AG04449 (cell line): ENCODE results near the gene MICAL3.

Experiments used
- CTCF ChIA-PET: fragments of 350-600 bp; formaldehyde crosslinking; extraction: SDS; loops from one replicate; lab custom pipeline; 2021; ENCODE audit warnings: antibody characterized with exemption; lab: Yijun Ruan, JAX
- POLR2A ChIA-PET: fragments of 400-600, 350-600 bp; formaldehyde crosslinking; extraction: SDS; loops from one replicate; lab custom pipeline; 2020; ENCODE audit warnings: antibody characterized with exemption, inconsistent platforms; lab: Yijun Ruan, JAX
- DNase-seq: peaks from one replicate; pipeline ENCODE4 v3.0.0-alpha.2; 2010; ENCODE audit warnings: low read depth, low spot score
- H3K4me3 ChIP-seq: 2 replicates; pipeline ENCODE4 v1.5.1; 2011; ENCODE audit warnings: low read depth, mild to moderate bottlenecking, control low read depth, low read length
- CTCF ChIP-seq: IDR thresholded peaks from one replicate; pipeline ENCODE4 v1.5.1; 2011; ENCODE audit warnings: mild to moderate bottlenecking, moderate library complexity, low read length, control low read depth, inconsistent platforms; ENCODE audit not compliant: insufficient read depth; ENCODE audit errors: missing control alignments

Gene MICAL3

DNA sequence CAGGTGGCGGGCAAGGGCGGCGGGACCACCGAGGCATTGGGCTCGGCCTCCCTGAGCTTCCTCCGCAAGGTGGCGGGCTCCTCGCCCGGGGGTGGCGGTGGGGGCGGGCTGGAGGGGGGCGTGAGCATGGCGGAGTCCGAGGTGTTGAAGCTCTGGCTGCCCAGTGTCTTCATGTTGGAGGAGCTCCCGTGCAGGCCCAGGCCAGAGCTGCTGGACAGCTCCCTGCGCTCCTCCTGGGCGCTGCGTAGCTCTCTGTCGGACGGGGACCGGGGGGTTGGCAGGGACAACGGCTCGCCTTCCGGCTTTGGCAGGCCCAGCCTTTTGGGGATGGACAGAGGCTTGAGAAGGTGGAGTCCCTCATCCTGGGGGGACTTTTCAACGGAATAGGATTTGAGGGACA lies 206.2 kb downstream of the MICAL3 start:
- TF ChIP-seq CTCF = no peak
- DNase-seq = no peak
- no peak overlapping the region for H3K4me3 ChIP-seq
- CTCF ChIA-PET = interaction anchor here (0.8 to 5.6 kb wide), 2 partner anchors 12 to 259 kb away, joined by 3 to 37 read pairs; no protein-coding TSS in a partner anchor
- POLR2A ChIA-PET = no interaction called here

DNA sequence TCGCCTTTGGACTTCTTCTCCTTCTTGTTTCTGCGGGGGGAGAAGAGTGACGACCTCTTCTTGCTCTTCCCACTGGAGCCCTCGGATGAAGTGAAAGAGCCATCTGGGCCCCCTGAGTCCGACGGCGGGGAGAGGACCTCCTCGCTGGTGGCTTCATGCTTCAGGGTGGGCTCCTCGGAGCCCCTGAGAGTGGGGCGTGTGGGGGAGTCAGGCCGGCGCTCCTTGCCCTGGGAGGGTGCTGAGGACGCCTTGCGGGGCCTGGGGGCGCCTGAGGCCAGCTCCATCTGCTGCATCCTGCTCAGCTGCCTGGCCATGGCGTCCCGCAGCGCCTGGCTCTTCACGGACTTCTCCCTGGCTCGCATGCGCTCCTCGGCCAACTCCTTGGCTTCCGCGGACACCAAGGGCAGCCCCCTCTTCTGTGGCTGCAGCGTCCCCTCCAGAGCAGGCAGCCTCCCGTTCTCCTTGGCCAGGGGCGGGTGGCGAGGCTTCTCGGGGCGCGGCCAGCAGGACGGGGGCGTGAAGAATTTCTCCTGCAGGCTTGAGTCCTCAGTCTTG lies 206.8 kb downstream of the MICAL3 start:
- H3K4me3 ChIP-seq = no peak overlapping the region
- POLR2A ChIA-PET = no interaction called here
- no peak for DNase-seq
- CTCF ChIA-PET = interaction anchor here (1.2 to 5.6 kb wide), 2 partner anchors 13 to 258 kb away, joined by 4 to 37 read pairs; no protein-coding TSS in a partner anchor
- no peak for TF ChIP-seq CTCF

GRCh38 chr22:17817079-17817478 lies 207.3 kb downstream of the MICAL3 start:
- POLR2A ChIA-PET = no interaction called here
- H3K4me3 ChIP-seq = no peak overlapping the region
- TF ChIP-seq CTCF = no peak
- DNase-seq = no peak
- CTCF ChIA-PET = interaction anchor here (1.2 to 1.7 kb wide), 3 partner anchors 14 to 259 kb away, joined by 4 to 7 read pairs (median 4); no protein-coding TSS in a partner anchor

- H3K4me3 ChIP-seq = no peak overlapping the region
- ChIA-PET POLR2A (no interaction called here), CTCF (interaction anchor here (1.2 to 1.7 kb wide), 4 partner anchors 9 to 259 kb away, joined by 3 to 7 read pairs (median 4); no protein-coding TSS in a partner anchor)
- no peak for DNase-seq
- TF ChIP-seq CTCF = no peak
Measured at GRCh38 chr22:17816649-17817048, 207.7 kb downstream of the MICAL3 start.

- POLR2A ChIA-PET = no interaction called here
- CTCF ChIA-PET = interaction anchor here (1.2 to 2.0 kb wide), 5 partner anchors 8 to 260 kb away, joined by 3 to 8 read pairs (median 5); no protein-coding TSS in a partner anchor
Measured at GRCh38 chr22:17815703-17816254, 208.6 kb downstream of the MICAL3 start.

More at GRCh38 chr22:17815703-17816254, 208.6 kb downstream of the MICAL3 start:
- H3K4me3 ChIP-seq = no peak overlapping the region
- no peak for TF ChIP-seq CTCF
- no peak for DNase-seq
